VCaP (cell line): ENCODE data around the gene ROBO2.

Source experiments
- H3K27ac ChIP-seq: fragments of 450-650 bp; 2 replicates; pipeline ENCODE4 v1.5.1; 2017
- TF ChIP-seq, protein P1 (sequence below): fragments of 450-650 bp; conservative IDR thresholded peaks from 2 replicates; pipeline ENCODE4 v1.5.1; 2017; ENCODE audit warnings: mild to moderate bottlenecking, moderate library complexity

The ROBO2 gene

DNA sequence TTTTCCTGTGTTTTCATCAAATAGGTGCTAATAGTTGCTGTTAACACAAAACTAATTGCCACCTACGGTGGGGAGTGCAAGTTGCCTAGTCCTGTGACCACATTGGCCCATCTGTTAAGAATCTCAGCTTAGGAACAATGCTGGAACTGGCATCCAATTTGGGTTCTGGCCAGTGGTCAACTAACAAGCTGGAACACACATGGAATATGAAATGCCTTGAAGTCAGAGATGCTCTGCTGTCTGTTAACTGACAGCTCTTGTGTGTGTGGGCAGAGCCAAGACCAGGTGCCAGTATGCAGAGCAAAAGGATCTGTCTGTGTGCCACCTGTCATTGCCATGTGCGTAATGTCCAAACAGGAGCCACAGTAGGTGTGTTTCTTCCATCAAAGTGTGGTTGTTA is 460.8 kb downstream of the ROBO2 start:
- TF ChIP-seq, protein P1, sequence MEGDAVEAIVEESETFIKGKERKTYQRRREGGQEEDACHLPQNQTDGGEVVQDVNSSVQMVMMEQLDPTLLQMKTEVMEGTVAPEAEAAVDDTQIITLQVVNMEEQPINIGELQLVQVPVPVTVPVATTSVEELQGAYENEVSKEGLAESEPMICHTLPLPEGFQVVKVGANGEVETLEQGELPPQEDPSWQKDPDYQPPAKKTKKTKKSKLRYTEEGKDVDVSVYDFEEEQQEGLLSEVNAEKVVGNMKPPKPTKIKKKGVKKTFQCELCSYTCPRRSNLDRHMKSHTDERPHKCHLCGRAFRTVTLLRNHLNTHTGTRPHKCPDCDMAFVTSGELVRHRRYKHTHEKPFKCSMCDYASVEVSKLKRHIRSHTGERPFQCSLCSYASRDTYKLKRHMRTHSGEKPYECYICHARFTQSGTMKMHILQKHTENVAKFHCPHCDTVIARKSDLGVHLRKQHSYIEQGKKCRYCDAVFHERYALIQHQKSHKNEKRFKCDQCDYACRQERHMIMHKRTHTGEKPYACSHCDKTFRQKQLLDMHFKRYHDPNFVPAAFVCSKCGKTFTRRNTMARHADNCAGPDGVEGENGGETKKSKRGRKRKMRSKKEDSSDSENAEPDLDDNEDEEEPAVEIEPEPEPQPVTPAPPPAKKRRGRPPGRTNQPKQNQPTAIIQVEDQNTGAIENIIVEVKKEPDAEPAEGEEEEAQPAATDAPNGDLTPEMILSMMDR, result no peak
- no peak overlapping the region for H3K27ac ChIP-seq

DNA sequence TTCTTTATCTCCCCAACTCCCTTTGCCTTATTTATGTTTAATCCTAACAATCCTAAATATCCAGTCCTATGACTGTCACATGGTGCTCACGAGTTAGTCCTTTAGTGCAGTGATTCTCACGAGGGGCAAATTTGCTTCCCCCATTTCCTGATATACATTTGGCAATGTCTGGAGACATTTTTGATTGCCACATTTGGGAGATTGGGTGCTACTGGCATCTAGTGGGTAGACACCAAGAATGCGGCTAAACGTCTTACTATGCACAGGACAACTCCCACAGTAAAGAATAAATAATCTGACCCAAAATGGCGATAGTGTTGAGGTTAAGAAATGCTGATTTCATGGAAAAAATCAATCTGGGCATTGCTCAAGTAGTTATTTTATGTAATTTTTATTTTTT is 466.5 kb downstream of the ROBO2 start:
- TF ChIP-seq, protein P1, result no peak
- H3K27ac ChIP-seq, result no peak overlapping the region

DNA sequence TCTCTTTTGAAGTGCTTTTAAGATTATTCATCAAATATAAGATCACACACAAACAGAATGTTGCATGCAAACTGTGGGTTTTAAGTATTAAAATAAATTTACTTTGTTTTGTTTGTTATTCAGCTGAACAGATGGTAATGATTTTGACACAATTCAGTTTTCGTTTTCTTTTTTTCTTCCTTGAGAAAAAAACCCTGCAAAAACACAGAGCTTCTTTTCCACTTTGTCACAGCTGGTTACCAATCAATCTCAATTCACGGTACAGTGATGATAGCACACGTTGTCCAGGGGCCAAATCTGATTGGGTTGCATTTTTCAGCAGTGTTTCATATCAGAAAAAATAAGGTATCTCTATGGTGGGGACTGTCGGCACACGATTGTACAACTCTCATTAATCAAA is 473.6 kb downstream of the ROBO2 start:
- TF ChIP-seq, protein P1, result no peak
- no peak overlapping the region for H3K27ac ChIP-seq

DNA sequence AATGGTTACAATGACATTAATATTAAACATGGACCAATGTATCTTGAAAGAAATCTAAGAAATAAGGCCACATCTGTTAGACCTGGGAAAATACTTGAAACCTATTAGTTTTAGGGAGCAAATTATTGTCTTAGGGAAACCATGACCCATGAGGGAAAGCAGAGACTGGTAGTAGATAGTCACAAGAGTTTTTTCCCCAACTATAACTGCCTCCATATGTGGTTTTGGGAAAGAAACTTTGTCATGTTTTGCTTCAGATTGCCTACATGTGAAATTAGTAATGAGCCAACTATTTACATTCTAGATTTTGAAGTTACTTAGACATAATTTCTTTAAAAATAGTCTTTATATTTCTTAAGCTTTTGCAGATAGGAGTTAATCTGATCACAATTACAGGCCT is 474.9 kb downstream of the ROBO2 start:
- TF ChIP-seq, protein P1, result no peak
- no peak overlapping the region for H3K27ac ChIP-seq

DNA sequence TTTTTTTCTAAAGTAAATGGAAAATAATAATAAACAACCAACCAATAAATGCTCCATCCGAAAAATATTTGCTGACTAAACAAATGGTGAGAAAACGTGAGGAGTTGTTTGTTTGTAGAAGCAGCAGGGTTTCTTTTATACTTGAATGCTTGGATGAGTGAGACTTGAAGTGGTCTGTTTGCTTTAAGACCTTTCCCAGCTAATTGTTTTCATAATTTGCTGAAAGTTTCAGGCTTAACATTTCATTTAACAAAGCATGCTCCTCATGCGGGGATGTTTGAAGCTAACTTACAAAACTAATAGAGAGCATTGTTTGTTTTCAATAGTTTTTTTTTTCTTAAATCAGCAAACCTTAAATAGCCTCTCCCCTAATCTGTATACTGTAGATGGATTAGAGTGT is 484.6 kb downstream of the ROBO2 start:
- H3K27ac ChIP-seq, result no peak overlapping the region
- TF ChIP-seq, protein P1, result no peak

DNA sequence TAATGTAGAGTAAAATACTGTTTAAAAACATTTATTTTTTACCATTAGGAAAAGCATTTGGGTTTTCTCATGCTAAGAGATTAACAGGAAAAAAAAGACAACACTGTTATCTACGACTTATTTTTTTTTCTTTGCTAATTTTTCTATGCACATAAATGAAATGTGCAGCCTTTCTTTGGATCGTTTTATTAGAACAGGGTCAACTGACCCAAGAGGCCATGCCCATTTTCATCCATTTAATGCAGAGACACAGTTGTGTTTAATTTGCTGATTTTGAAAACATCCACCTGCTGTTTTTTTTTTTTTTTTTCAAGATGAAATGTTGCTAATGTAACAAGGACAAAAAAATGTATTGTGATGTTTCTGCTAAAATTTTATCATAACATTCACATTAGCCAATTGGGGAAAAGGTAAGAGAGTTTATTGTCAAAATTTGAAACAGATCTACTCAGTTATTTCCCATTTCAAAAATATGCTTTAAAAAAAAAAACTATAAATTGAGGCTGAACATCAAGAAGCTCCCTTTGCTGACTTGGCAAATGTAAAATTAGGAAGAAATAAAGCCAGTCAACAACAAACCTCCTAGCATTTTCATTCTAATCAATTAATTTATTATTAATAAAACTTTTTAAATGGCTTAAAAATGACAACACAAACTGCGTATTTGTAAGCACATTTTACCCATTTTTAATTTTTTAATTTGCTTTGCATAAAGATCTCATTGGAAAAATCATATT is 485.2 kb downstream of the ROBO2 start:
- no peak overlapping the region for H3K27ac ChIP-seq
- TF ChIP-seq, protein P1, result no peak

DNA sequence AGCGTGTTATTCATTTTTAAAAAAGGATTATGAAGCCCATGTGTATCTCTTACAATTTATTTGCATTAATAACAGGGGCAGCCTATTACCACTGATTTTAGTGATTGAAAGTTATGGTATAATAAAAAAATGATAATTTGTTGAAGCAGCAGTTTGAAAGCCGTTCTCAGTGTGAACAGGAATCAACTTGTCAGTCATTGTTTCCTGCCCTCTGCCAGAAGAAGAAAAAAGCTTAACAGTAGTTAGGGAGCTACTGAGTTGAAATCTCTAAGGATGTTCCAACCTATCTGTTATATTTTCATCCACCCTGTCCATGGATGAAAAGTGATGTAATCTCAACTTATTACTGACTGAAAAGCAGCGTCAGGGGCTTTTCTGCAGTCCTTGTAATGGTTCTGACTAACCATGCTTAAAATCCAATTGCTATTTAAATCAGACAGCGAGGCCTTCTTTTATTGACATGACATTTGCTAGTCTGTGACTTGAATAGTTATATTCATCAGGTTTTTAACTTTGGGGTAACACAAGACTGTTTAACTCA is 486.7 kb downstream of the ROBO2 start:
- TF ChIP-seq, protein P1, result no peak
- H3K27ac ChIP-seq, result no peak overlapping the region
